ENCODE measurements around the gene RAB20.
"Not testable (repeated sequence)": the region's sequence is repeated elsewhere in the genome, so short reads cannot be mapped to it uniquely, and the experiment has no call there.

The RAB20 gene

GRCh38 chr13:110509971-110510786 lies 51.3 kb downstream of the RAB20 start:
- no peak for DNase-seq (ENCODE audit: low read depth in 3 of 3)

GRCh38 chr13:110509478-110509926 lies 52.0 kb downstream of the RAB20 start:
- DNase-seq (ENCODE audit: low read depth in 3 of 3) = no peak

GRCh38 chr13:110507678-110508381 lies 53.7 kb downstream of the RAB20 start:
- DNase-seq (ENCODE audit: low read depth in 3 of 3) = no peak

- no peak for DNase-seq (ENCODE audit: low read depth in 3 of 3)
These were observed 54.5 kb downstream of the RAB20 start for GRCh38 chr13:110506859-110507566.

DNA sequence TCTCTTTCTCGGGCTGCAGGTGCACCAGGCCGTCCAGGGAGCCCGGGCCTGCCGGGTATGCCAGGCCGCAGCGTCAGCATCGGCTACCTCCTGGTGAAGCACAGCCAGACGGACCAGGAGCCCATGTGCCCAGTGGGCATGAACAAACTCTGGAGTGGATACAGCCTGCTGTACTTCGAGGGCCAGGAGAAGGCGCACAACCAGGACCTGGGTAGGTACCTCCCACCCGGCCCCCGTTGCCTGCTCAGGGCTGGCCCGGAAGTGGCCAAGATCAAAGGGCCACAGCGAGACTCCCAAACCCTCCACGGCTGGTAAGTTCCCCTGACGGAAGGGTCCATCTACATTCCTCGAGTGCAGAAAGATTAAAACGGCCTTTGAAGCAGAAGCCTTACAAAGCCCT lies 55.1 kb downstream of the RAB20 start:
- DNase-seq (ENCODE audit: low read depth in 3 of 3) = no peak

DNA sequence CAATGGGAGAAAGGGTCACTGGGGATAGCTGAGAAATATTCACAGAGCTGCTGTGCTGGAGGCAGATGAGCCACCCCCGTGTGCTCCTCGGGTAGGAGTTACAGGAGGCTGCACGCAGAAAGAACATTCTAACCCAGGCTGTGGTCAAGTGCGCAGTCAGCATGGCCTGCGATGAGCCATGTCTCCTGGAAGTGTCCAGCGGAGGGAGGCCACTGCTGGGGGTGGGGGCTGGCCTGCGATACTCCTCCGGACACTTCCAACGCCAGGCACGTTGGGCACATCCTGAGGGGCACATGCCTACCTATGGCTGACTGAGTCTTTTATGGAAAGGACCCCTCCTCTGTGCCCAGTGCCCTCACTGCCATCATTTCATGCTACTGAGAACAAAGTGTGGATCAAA lies 55.9 kb downstream of the RAB20 start:
- no peak for DNase-seq (ENCODE audit: low read depth in 3 of 3)

DNA sequence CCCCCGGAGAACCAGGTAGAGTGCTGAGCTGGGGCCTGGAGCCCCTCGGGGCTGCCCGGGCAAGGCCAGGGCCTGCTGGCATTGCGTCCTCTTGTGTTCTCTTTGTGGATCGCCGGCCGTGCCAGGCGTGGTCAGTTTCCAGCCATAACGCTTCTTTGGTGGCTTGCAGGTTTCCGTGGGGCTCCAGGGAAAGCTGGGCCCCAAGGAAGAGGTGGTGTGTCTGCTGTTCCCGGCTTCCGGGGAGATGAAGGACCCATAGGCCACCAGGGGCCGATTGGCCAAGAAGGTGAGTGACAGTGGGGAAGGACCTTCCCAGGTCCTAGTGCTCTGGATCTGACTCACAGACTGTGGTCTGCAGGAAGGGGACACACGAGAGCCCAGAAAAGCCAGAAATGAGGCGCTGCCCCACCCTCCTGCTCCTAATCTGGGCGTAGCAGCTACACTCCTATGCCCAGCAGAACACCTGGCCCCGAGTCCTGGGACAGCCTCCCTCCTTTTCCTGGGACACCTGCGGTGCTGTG lies 57.5 kb downstream of the RAB20 start:
- no peak for DNase-seq (ENCODE audit: low read depth in 3 of 3)

GRCh38 chr13:110503037-110503901 lies 58.3 kb downstream of the RAB20 start:
- no peak for DNase-seq (ENCODE audit: low read depth in 3 of 3)

GRCh38 chr13:110501188-110501587 lies 60.3 kb downstream of the RAB20 start:
- DNase-seq (ENCODE audit: low read depth in 3 of 3) = no peak

DNA sequence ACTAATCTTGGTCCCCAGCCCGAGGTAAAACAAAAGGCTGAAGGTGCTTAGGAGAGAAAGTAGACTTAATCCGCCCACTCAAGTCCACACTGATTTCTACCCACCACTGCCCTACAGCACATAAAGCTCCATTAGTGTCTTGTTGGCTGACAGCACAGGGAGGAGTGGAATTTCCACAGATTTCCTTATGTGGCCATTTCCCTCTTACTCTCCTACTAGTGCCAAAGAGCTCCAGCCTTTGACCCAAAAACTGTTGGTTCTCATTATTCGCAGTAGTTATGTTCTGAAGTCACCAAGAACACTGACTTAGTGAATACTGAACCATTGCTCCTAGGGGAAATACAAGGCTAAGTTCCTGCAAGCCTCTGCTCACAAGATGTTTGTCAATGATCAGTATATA lies 61.2 kb downstream of the RAB20 start:
- no peak for DNase-seq (ENCODE audit: low read depth in 3 of 3)

DNA sequence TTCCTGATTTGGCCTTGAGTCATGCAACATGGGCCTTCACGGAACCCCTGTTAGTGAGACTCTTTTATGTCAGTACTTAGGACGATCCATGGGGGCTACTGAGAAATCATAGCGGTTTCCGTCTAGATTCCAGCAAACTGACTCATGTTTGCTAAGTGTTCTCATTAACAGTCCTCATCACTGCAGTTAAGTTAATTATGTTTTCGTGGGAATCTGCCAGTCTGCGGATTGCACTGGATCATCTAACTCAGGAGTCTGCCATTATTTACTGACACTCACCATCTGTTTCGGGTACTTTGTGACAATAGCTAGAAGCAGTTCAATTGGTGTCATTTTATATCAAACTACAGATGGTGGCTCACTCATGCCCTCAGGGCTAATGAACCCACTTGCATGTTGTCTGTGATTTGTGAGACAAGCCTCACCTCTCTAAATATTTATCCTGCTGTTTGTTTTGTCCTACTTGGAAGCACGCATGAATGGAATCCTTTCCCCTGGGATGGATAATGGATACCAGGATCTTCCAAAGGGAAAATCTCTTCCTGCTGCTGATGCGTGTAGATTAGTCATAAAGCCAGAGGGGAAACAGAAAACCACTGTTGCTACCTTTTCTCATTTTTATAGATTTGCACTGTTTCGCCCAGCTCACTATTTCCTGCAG lies 61.8 kb downstream of the RAB20 start:
- no peak for DNase-seq (ENCODE audit: low read depth in 3 of 3)

- DNase-seq (ENCODE audit: low read depth in 3 of 3) = no peak
These were observed 62.8 kb downstream of the RAB20 start for GRCh38 chr13:110498765-110499164.

DNA sequence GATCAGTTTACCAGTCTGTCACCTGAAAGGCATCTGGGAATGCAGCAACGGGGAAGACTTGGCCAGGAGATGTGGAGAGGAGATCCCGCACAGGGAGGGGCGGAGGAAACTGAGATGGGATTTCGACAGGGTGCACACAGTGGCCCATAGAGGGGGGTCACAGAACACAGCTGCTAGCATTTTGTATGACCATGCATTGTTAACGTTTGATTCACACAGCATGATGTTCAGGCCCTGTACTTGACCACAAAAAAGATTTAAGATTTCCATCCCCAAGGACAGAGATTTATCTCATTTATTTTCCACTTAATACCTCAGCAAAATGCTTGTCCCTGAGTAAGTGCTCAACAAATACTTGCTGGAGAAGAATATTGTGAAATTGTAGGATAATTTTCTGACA lies 63.2 kb downstream of the RAB20 start:
- DNase-seq (ENCODE audit: low read depth in 3 of 3) = no peak

DNA sequence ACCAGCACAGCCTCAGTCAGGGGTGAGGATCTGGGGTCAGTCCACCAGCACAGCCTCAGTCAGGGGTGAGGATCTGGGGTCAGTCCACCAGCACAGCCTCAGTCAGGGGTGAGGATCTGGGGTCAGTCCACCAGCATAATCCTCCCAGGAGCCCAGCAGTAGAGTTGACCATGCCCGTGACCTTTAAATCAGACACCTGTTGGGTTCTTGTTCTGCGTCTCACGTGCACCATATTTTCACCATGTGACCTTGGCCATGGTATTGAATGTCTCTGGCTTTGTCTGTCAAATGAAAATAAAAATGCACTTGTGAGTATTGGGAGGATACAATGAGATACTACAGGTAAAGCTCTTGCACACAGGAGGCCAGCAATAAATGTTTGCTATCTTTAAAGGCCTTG lies 63.6 kb downstream of the RAB20 start:
- DNase-seq (ENCODE audit: low read depth in 3 of 3) = not testable (repeated sequence)

DNA sequence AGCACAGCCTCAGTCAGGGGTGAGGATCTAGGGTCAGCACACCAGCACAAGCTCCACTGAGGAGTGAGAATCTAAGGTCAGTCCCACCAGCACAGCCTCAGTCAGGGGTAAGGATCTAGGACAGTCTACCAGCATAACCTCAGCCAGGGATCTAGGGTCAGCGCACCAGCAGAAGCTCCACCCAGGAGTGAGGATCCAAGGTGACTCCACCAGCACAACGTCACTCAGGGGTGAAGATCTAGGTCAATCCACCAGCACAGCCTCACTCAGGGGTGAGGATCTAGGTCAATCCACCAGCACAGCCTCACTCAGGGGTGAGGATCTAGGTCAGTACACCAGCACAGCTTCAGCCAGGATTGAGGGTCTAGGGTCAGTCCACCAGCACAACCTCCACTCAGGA lies 64.5 kb downstream of the RAB20 start:
- DNase-seq (ENCODE audit: low read depth in 3 of 3) = no peak

GRCh38 chr13:110496281-110496680 lies 65.2 kb downstream of the RAB20 start:
- no peak for DNase-seq (ENCODE audit: low read depth in 3 of 3)

- no peak for DNase-seq (ENCODE audit: low read depth in 3 of 3)
These were observed 65.6 kb downstream of the RAB20 start for GRCh38 chr13:110495881-110496280.

DNA sequence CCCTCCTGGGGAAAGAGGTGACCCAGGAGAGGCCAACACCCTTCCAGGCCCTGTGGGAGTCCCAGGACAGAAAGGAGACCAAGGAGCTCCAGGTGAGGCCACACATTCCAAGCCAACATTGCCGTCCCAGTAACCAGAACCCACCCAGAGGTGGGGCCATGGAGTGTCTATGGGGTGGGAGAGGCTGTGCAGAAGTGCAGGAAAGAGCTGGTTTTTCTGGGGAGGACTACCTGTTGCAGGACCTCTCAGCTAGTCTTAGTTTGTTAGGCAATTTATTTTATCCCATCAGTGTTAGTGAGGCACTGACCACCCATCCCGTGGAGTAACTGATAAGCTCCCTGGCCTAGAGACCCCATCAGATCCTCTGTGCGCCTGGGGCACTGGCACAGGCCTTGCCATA lies 66.1 kb downstream of the RAB20 start:
- DNase-seq (ENCODE audit: low read depth in 3 of 3) = no peak

DNA sequence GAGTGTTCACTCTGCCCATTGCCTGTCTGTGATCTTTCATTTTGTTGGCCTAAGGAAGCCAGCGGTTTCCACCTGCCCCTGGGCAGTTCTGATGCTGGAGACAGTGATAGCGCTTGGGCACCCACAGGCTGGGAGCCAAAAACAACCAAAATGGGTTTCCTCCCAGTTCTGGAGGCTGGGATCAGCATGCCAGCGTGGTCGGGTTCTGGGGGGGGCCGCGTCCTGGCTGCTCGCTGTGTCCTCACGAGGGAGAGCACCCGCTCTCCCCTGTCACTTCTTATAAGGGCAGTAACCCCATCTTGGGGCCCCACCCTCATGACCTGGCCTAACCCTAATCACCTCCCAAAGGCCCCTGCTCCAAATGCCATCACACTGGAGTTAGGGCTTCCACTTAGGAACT lies 67.9 kb downstream of the RAB20 start:
- DNase-seq (ENCODE audit: low read depth in 3 of 3) = no peak

DNA sequence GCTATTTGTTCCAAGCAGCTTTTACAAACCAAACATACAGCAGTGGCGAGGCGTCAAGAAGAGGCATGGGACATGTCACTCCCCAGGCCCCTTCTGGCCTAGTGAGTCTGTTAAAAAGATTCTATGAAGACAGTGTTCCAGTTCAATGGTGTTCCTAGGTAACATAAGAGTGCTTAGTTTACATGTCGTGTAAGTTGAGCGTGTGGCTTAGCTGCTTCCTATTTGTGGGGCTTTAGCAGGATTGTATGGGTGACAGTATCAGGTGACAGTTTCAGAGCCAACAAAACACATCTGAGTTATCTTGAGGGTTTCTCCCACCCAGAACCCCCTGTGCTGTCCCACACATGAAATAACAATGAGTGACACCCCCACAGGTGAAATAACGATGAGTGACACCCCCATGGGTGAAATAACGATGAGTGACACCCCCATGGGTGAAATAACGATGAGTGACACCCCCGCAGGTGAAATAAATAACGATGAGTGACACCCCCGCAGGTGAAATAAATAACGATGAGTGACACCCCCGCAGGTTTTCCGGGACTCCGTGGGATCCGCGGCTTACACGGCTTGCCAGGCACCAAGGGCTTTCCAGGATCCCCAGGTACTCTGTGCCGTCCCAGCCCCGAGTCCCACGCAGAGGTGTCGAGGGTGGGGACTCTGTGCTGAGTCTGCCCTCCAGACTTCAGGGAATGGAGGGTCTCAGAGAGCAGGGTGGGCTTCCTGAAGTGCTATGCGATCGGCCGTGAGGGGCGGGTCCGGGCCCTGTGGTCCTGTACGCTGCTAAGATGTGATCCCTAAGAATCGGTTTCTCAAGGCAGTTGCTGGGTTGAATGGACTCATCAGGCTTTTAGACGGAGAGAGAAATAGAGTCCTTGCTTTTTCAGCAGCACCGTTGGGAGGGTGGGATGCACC lies 68.6 kb downstream of the RAB20 start:
- DNase-seq (ENCODE audit: low read depth in 3 of 3) = no peak
